ENCODE results near the gene GBE1. TPM values are rescaled to one million over a fixed set of nuclear protein-coding genes. Genes with fewer than 3 reads are reported as not detected.
"Not testable (repeated sequence)": the region's sequence is repeated elsewhere in the genome, so short reads cannot be mapped to it uniquely, and the experiment has no call there.

The GBE1 gene
- polyA plus RNA-seq, 1 donor = 9.6 TPM

- no peak for DNase-seq (ENCODE audit: low read depth)
Observed at GRCh38 chr3:81753416-81754027, 7.9 kb downstream of the GBE1 start.

- no peak for DNase-seq (ENCODE audit: low read depth)
Observed at GRCh38 chr3:81752604-81753003, 8.8 kb downstream of the GBE1 start.

- no peak for DNase-seq (ENCODE audit: low read depth)
Observed at GRCh38 chr3:81749265-81749664, 12.2 kb downstream of the GBE1 start.

- not testable (repeated sequence) for DNase-seq (ENCODE audit: low read depth)
Observed at GRCh38 chr3:81747280-81747679, 14.2 kb downstream of the GBE1 start.

DNA sequence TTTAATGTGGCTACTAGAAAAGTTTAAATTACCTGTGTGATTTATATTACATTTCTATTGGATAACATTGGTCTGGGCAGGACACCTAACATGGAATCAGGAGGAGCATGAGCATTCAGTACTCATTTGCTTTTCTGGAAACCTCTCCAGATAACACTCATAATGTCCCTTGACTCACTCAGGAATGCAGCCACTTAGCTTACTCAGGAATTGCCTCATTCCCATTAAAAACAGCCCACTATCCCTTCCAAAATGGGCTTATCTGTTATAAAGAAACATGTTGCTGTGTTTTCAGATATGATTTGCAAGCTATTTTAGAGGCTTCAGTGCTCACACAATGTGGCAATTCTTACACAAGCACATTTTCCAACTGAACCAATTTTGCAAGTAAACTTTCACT is 17.1 kb downstream of the GBE1 start:
- DNase-seq (ENCODE audit: low read depth) = no peak

DNA sequence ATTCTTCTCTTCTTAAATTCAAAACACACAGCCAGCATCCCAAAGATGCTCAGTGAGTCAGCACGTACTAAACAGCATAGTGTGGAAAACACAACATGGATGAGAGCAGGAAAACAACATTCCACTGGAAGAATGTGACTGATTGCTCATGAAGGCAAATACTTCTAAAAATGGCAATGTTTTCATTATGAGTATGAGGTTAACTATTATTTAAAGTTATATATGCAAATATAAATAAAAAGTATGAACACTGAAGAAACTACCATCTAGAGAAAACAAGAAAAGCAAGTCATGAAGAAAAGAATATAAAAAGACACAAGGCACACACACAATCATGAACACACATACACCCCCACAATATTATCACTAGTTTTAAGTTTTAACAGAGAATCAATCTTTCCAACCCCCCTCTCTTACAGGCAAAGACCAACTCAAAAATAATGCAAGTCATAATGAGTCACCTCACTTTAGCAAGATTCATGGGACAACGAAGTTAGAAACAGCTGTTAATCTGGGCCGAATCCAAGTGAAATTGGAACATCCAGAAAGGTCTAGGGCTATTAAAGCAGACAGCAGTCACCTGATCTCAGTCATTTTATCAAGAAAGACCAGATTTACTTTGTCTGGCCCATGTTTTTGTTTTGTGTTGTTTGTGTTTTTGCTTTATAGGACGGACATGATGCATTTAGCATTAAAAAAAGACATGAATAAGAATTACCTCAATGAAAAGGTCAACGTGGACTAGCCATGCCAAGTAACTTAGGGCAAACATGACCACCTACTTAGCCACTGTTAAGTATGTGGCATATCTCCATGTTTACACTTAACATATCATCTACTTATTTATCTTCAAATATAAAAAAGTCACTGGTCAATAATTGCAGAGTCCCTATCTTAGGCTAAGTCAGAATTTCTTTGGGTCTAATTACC is 18.1 kb downstream of the GBE1 start:
- no peak for DNase-seq (ENCODE audit: low read depth)

DNA sequence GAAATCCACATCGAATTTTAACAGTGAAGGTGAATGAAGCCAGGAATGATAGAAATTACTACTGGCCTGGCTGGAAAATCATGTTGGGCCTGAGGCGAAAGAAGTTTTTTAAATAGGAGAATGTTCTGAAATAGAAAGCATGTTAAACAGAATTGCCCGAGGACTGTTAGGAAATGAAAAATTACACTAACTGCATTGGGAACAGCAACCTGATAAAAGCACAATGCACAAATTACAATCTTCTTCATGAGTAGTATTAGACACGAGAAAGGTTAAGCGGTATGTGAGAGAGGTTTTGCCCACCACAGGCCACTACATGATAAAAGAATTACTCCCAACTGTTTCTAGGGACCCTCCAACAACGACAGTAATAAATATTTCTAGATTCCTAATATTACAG is 18.9 kb downstream of the GBE1 start:
- no peak for DNase-seq (ENCODE audit: low read depth)

DNA sequence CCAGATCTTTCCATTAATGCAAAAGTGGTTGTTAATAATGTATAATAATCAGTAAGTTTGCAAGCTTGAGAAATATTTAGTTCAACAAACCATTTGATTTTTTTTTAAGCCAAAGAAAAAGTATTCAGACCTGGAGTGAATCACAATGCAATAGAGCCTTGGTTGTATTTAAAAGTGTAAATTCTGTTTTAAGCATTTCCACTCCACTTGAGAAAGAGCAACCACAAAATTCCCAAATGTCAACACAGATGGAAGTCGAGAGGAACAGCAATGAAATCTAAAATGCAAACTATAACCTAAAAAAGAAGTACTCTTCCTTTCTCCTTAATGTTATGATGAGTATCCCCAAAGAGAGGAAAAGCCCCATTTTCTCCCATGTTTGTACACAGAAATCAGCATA is 20.2 kb downstream of the GBE1 start:
- DNase-seq (ENCODE audit: low read depth) = no peak

DNA sequence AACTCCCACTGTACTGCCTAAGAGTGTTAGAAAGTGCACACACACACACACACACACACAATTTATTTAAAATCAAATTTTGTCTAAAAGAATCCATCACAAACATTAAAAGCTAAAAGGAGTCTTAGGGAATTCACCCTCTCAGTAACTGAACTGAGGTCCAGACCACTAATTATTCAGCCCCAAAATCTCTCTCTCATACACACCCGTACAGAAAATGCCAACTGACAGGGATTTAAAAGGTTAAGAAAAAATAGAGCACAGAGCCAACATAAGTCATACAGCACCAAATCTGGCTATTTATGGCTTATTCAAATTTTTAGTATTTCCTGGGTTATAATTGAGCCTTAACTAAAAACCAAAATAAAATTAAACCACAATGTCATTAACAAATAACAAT is 20.7 kb downstream of the GBE1 start:
- DNase-seq (ENCODE audit: low read depth) = no peak

GRCh38 chr3:81735334-81735733 is 26.1 kb downstream of the GBE1 start:
- no peak for DNase-seq (ENCODE audit: low read depth)

DNA sequence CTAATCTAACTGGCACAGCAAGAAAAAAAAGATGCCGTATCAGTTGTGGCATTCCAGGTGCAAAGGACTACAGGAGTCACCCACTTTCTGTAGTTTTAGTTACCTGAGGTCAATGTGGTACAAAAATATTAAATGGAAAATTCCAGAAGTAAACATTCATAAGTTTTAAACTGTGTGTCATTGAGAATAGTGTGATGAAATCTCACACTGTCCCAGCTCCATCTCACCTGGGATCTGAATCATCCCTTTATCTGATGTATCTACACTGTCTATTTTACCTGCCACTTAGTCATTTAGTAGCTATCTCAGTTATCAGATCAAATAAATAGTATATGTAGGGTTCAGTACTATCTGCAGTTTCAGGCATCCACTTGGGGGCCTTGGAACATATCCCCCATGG is 26.7 kb downstream of the GBE1 start:
- DNase-seq (ENCODE audit: low read depth) = no peak

DNA sequence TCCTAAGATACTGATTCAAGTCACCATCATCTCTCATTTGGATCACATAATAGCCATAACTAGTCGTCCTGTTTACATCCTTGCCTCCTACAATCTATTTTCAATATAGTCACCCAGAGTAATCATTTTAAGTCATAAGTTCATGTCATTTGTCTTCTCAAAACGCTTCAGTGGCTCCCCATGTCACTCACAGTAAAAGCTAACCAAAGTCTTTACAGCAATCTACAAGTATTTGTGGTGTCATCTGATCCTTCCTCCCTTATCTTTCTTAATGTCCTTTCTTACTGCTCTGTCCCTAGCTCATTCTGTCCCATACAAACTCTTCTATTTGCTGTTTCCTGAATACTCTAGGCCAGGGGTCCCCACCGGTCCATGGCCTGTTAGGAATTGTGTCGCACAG is 28.8 kb downstream of the GBE1 start:
- no peak for DNase-seq (ENCODE audit: low read depth)

DNA sequence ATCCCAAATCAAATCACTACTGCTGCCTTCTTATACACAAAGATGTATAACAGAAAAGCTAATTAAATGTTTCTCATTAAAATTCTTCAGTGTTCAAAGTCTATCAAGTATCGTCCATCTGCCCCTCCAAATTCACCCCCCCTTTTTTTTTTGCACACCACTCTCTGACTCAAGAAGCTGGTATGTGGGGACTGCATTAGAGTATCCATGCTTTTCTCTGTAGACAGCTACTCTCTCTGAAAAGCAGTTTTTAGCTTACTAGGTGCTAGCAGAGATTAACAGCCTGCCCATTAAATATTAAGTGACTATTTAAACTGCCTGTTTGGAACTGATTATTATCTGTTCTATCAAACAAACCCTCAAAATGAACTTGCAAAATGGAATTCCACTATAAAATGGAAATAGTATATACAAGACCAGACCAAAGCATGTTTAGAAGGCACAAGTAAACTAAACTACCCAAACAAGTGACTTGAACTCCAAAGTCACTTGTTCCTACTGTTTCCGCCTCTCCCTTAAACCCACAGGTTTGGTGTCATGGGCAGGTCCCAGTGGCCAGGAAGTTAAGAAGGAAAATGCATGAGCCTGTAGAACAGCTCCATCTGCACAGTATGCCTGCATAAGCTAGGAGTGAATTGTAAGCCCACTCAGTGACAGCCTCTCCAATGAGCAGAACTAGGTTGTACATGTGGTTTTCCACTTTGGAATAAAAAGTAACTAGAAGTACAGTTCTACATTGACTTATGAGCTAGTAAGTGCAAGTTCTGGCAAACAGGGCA is 32.5 kb downstream of the GBE1 start:
- no peak for DNase-seq (ENCODE audit: low read depth)

GRCh38 chr3:81726735-81727134 is 34.7 kb downstream of the GBE1 start:
- no peak for DNase-seq (ENCODE audit: low read depth)

DNA sequence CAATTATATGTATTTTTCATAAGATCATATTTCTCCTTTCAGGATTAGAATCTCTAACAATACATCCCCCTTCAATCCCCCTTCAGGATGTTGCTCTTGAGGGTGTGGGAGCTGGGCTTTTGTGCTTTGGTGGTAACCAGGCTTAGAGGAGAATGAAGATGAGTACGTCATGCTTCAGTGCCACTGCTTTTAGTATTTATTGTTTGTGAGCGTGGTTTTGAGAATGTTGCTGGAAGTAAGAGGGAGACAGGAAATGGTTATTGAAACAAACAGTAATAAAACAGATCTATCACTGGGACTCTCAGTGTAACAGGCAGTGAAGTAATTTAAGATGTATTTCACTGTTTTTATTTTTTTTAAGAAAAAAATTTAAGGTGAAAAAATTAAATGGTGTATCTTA is 35.3 kb downstream of the GBE1 start:
- DNase-seq (ENCODE audit: low read depth) = no peak

- DNase-seq (ENCODE audit: low read depth) = no peak
Observed at GRCh38 chr3:81723732-81724313, 37.6 kb downstream of the GBE1 start.

DNA sequence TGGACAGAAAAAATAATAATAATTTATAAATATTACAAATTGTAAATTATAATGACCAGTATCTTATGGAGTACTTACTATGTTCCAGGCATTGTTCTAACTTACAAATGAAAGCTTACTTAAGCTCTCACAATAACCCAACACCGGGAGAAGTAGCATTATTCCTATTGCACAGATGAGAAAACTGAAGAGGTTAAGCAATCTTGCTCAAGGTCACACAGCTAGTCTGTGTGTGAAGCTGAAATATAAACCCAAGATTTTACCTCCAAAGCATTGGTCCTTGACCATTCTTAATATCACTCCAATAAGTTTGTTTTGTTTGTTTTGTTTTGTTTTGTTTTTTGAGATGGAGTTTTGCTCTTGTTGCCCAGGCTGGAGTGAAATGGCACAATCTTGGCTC is 43.1 kb downstream of the GBE1 start:
- no peak for DNase-seq (ENCODE audit: low read depth)

DNA sequence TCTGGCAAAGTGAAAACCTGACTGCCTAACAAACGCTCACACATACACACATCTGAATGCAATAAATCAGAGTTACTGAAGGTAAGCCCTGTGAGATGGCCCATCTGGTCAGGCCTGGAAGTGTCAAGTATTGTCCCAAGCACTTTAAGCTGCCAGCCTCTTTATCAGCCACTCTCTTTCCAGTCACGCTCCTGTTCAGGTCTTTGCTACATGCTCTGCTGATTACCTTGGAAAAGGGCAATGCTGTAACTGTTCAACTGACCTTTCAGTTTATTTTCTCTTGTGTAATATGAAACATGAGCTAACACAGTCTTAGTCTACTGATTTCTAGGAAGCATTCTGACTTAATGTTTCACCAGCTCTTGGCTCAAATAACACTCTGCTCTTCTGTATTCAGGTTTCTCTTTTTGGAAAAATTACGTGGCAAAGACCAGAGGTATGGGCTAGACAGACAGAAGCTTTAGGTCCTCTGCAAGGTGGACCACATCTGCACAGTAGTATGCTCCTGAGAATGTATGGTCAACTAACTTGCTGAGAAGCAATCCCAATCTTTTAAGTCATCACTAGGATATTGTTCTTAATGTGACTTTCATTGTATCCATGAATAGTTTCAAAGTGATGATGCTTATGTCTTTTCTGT is 44.5 kb downstream of the GBE1 start:
- no peak for DNase-seq (ENCODE audit: low read depth)

DNA sequence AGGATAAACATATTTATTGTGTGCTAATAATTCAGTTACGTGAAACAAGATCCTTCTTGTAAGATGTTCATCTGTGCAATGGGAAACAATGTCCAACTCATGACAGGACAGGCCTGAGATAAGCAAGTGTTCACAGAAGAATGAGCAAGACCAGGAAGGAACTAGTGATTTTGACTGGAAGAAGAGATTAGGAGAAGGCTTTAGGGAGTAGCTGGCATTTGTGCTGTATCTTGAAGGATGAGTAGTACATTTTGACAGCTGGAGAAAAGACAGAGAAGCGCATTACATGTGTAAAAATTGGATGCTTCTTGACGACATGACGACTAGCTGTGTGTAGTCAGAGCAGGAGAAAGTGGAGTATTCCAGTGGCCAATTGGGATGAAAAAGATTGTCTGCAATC is 48.4 kb downstream of the GBE1 start:
- DNase-seq (ENCODE audit: low read depth) = no peak

DNA sequence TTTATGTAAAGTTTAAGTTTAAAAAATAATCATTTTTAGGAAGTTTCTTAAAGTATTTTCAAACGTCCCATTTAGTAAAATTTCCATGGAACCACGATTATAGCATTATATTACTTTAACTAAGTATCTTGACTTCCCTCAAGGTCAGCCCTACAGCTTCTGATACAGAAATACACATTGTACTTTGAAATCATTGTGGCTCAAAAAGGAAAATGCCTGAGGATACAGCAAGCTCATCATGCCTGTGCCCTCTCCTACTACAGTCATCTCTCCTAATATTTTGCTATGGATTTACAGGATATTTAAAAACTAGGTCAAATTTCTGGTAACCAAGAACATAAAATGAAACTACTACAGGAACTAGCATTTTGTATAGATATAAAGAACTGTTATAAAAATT is 51.8 kb downstream of the GBE1 start:
- no peak for DNase-seq (ENCODE audit: low read depth)

DNA sequence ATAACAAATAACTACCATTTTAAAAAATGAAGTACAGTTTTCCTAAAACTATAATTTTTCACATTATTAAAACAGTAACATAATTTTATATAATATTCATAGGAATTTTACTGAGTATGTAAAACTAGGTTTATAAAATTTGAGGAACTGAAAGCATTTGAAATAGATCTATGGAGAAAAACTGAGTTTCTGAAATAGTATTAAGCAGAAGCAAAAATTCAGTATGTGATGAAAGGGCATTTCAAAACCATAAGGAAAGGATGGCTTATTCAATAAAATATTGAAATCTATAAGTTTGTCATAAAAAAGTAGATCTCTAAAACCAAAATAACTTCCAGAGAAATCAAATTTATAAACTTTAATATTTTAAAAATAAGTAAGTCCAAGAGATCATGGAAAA is 53.4 kb downstream of the GBE1 start:
- DNase-seq (ENCODE audit: low read depth) = no peak

DNA sequence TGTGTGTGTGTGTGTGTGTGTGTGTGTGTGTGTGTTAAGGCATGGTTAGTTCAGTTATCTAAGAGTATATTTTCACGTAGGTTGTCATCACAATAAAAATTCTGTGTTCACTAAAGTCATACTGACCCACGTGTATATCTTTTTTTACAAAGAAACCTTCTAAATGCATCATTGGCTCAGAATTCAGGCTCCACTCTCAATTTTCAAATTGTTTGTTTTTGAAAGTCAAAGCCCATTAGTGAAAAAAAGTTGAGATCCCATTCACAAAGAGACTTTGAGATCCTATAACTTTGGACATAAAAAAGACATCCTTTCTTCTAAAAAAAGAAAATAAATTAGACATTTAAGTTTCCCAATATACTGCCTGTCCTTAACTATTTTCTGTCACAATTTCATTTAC is 59.3 kb downstream of the GBE1 start:
- DNase-seq (ENCODE audit: low read depth) = no peak

Measured in forelimb muscle (tissue), 1 donor.